ENCODE data around the gene PKM.

DNA sequence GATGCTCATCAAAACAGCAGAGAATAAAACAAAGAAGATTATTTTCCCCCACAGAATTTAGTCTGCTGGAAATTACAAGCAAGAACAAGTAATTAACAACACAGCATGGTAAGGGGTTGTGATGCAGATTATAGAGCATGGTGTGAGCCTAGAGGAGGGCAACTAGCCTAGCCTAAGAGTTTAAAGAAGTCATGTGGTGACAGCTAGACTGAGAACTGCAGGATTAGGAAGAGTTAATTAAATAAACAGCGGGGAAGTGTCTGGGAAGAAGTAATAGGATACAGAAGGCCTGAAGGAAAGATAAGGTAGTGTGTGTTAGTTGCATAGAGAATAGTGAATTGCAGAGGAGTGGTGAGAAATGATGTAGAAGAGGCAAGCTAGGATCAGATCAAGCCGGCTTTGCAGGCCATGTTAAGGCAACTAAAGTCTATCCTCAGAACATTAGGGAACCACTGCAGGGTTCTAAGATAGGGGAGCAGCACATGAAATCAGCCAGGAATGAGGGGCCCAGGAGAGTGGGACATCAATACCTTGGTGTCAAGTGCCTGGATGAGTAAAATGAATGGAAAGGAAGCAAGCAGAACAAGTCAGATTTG, 11.9 kb upstream of the PKM start:
- TF ChIP-seq YY1 (IDR thresholded peaks at IDR 0.05; ENCODE audit: insufficient read depth, insufficient read length) (no peak), ZNF274 (IDR thresholded peaks at IDR 0.05; ENCODE audit: low read depth, low read length) (no peak), SUZ12 (IDR thresholded peaks at IDR 0.05; ENCODE audit: extremely low read depth, insufficient read depth, insufficient read length) (no peak)

Measured in NT2/D1 (cell line).